Glutamatergic neuron (in vitro differentiated cells): ENCODE results near the gene GALNT13. TPM values are rescaled to one million over a fixed set of nuclear protein-coding genes. Genes with fewer than 3 reads are reported as not detected.

Source experiments
- DNase-seq: peaks from one replicate; pipeline ENCODE4 v3.0.0; 2022
- H3K27ac Mint-ChIP-seq: one replicate; pipeline ENCODE4 v1.8.0; 2020; ENCODE audit warnings: mild to moderate bottlenecking, mixed read lengths, inconsistent platforms; ENCODE audit not compliant: unreplicated experiment
- H3K27me3 Mint-ChIP-seq: one replicate; pipeline ENCODE4 v1.8.0; 2020; ENCODE audit warnings: mild to moderate bottlenecking, moderate library complexity, mixed read lengths, inconsistent platforms; ENCODE audit not compliant: unreplicated experiment
- H3K36me3 Mint-ChIP-seq: one replicate; pipeline ENCODE4 v1.8.0; 2020; ENCODE audit warnings: mild to moderate bottlenecking, mixed read lengths, inconsistent platforms; ENCODE audit not compliant: unreplicated experiment
- H3K4me1 Mint-ChIP-seq: one replicate; pipeline ENCODE4 v1.8.0; 2020; ENCODE audit warnings: mild to moderate bottlenecking, low read depth, mixed read lengths, inconsistent platforms; ENCODE audit not compliant: unreplicated experiment
- H3K4me3 Mint-ChIP-seq: one replicate; pipeline ENCODE4 v1.8.0; 2020; ENCODE audit warnings: mild to moderate bottlenecking, mixed read lengths, inconsistent platforms; ENCODE audit not compliant: unreplicated experiment
- H3K9me3 Mint-ChIP-seq: one replicate; pipeline ENCODE4 v1.8.0; 2020; ENCODE audit warnings: mild to moderate bottlenecking, moderate library complexity, mixed read lengths, inconsistent platforms; ENCODE audit not compliant: unreplicated experiment
- total RNA-seq: library from RNA; stranded (reverse); fragmentation: NEBNext Ultra II Directional; extraction: Animal tissue kit (Norgen Biotek cat#: 25700); gene quantifications from one replicate; pipeline ENCODE4 v1.2.1, GENCODE V29; 2021; ENCODE audit not compliant: unreplicated experiment
- TF ChIP-seq, protein P1 (sequence below): fragments of 200-600 bp; sonication (generic); IDR thresholded peaks from one replicate; pipeline ENCODE4 v1.5.0; 2021; ENCODE audit not compliant: partially characterized antibody, unreplicated experiment

The GALNT13 gene
- total RNA-seq, 1 donor from 2014 or later = 5.5 TPM

DNA sequence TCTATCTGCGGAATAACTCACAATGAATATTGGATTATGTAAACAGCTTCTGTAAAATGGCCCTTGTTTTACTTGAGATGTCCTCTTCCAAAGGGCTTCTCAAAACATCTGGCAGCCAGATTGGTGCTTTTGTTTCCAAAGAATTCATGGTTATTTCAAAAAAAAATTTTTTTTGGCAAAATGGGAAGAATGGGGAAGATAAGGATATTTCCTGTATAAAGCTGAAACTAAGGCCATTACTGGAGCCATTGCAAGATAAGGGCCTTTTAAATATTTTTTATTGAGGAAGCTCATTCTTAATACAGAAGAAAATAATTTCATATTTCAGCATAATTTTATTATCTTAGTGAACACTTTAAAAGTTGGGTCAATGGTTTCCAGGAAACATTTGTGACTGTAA lies 259.1 kb downstream of the GALNT13 start:
- Mint-ChIP-seq H3K4me3 (no peak overlapping the region), H3K27ac (no peak overlapping the region), H3K9me3 (peaks cover 2% of the 10 kb centered on the region), H3K4me1 (no peaks in the 10 kb centered on the region), H3K27me3 (no peaks in the 10 kb centered on the region), H3K36me3 (no peaks in the 10 kb centered on the region)
- no peak for DNase-seq
- TF ChIP-seq, protein P1, sequence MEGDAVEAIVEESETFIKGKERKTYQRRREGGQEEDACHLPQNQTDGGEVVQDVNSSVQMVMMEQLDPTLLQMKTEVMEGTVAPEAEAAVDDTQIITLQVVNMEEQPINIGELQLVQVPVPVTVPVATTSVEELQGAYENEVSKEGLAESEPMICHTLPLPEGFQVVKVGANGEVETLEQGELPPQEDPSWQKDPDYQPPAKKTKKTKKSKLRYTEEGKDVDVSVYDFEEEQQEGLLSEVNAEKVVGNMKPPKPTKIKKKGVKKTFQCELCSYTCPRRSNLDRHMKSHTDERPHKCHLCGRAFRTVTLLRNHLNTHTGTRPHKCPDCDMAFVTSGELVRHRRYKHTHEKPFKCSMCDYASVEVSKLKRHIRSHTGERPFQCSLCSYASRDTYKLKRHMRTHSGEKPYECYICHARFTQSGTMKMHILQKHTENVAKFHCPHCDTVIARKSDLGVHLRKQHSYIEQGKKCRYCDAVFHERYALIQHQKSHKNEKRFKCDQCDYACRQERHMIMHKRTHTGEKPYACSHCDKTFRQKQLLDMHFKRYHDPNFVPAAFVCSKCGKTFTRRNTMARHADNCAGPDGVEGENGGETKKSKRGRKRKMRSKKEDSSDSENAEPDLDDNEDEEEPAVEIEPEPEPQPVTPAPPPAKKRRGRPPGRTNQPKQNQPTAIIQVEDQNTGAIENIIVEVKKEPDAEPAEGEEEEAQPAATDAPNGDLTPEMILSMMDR = no peak

DNA sequence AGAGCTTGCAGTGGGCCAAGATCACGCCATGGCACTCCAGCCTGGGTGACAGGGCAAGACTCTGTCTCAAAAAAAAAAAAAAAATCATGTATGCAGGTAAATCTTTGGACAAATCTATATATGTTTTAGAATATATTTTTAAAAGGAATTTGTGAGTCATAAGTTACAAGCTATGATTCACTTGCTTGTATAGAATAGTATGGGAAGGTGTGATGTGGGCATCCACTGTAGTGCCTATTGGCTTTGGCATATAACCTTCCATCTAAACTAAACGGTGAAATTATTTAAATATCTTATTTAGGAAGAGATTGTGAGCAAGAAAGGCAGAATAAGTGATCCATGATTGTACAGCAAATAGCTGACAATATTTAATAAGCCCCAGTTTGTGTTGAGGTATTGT lies 261.1 kb downstream of the GALNT13 start:
- H3K27me3 Mint-ChIP-seq = no peaks in the 10 kb centered on the region
- no peak overlapping the region for H3K4me3 Mint-ChIP-seq
- DNase-seq = no peak
- H3K36me3 Mint-ChIP-seq = no peaks in the 10 kb centered on the region
- H3K27ac Mint-ChIP-seq = no peak overlapping the region
- no peaks in the 10 kb centered on the region for H3K9me3 Mint-ChIP-seq
- TF ChIP-seq, protein P1 = no peak
- H3K4me1 Mint-ChIP-seq = no peaks in the 10 kb centered on the region

DNA sequence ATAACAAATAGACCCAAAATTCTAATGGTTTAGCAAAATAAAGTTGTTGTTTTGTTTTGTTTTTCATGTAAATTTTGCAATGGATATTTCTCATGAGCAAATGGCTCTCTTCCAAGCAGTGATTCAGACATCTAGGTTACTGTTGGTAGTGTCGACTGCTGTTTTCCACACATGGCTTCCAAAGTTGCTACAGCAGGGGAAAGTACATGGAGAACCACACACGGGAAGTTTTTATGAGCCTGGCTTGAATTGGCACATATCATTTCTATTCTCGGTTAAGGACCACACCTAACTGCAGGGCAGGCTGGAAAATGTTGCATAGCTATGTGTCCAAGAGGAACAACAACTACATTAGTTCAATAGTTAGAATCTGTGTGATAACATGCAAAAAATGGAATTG lies 262.1 kb downstream of the GALNT13 start:
- Mint-ChIP-seq H3K9me3 (no peaks in the 10 kb centered on the region), H3K36me3 (no peaks in the 10 kb centered on the region), H3K4me3 (no peak overlapping the region), H3K27ac (no peak overlapping the region), H3K27me3 (no peaks in the 10 kb centered on the region), H3K4me1 (no peaks in the 10 kb centered on the region)
- DNase-seq = no peak
- TF ChIP-seq, protein P1 = no peak

DNA sequence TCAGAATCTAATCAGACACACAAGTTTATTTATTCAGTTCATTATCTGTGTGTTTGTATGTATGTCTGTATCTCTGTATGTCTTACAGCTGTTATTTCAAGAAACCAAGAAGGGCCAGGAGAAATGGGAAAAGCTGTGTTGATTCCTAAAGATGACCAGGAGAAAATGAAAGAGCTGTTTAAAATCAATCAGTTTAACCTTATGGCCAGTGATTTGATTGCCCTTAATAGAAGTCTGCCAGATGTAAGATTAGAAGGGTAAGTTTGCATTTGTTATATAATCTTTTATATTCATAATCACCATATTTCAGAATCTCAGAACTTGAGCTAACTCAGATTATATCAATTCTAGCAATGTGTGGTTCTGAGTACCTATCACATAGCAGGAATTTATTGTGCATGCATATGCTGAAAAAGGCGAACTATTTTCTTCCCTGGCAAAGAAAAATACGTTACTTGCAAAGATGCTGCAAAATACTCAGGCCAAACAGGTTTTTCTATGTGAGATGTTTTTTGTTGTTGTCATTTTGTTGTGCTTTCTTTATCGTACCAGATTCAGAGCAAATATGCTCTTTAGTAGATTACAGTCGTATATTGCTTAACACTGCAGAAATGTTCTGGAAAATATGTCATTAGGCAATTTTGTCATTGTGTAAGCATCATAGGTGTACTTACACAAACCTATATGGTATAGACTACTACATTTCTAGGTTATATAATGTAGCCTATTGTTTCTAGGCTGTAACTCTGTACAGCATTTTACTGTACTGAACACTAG lies 268.7 kb downstream of the GALNT13 start:
- DNase-seq = no peak
- TF ChIP-seq, protein P1 = no peak
- H3K9me3 Mint-ChIP-seq = no peaks in the 10 kb centered on the region
- no peaks in the 10 kb centered on the region for H3K4me1 Mint-ChIP-seq
- H3K4me3 Mint-ChIP-seq = no peak overlapping the region
- no peak overlapping the region for H3K27ac Mint-ChIP-seq
- H3K27me3 Mint-ChIP-seq = no peaks in the 10 kb centered on the region
- H3K36me3 Mint-ChIP-seq = no peaks in the 10 kb centered on the region

DNA sequence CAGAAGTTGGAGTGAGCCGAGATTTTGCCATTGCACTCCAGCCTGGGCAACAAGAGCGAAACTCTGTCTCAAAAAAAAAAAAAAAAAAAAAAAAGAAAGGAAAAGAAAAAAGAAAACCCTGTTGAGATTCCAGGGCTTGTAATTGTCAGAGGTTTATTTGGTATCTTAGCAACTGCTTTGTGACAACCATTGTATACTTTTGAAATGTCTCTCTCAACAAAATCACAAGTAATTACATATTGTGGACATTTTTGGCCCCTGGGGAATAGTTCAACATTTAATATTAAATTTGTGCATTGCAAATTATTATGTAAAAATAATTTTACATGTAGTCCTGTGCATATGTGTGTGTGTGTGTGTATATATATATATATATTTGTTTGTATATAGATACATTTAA lies 270.8 kb downstream of the GALNT13 start:
- H3K27me3 Mint-ChIP-seq = no peaks in the 10 kb centered on the region
- no peak for DNase-seq
- H3K36me3 Mint-ChIP-seq = no peaks in the 10 kb centered on the region
- no peak overlapping the region for H3K27ac Mint-ChIP-seq
- H3K9me3 Mint-ChIP-seq = no peaks in the 10 kb centered on the region
- TF ChIP-seq, protein P1 = no peak
- H3K4me3 Mint-ChIP-seq = no peak overlapping the region
- H3K4me1 Mint-ChIP-seq = no peaks in the 10 kb centered on the region
